Transverse colon (tissue), 4 donors: ENCODE data around the gene TRPM1. TPM values are rescaled to one million over a fixed set of nuclear protein-coding genes. Genes with fewer than 3 reads are reported as not detected.
A peak's percentile ranks its signal among the peaks of the same experiment; 100 is the strongest.

ENCODE experiments used
- DNase-seq: peaks from one replicate; pipeline ENCODE4 v3.0.0-alpha.2; 2019
- H3K27ac ChIP-seq, 4 donors: fragments of 200-600 bp; sonication (generic); 2 replicates each; pipeline ENCODE4 v1.5.1; 2016 to 2018; ENCODE audit warnings: inconsistent platforms in 4 of 4
- H3K27me3 ChIP-seq: fragments of 200-600 bp; sonication (generic); 2 replicates; pipeline ENCODE4 v1.5.1; 2017; ENCODE audit warnings: inconsistent platforms
- H3K36me3 ChIP-seq, 4 donors: fragments of 200-600 bp; sonication (generic); 2 replicates each; pipeline ENCODE4 v1.5.1; 2017 to 2019; ENCODE audit warnings: inconsistent platforms in 4 of 4
- H3K4me1 ChIP-seq, 4 donors: fragments of 200-600 bp; sonication (generic); 2 replicates each; pipeline ENCODE4 v1.5.1; 2017 to 2020; ENCODE audit warnings: inconsistent platforms in 4 of 4
- H3K4me3 ChIP-seq, 4 donors: fragments of 200-600 bp; sonication (generic); 1 replicate in 1 of 4; 2 replicates in 3 of 4; pipeline versions ENCODE4 v1.5.1 to v1.6.1; 2017 to 2019; ENCODE audit warnings: inconsistent platforms in 4 of 4
- H3K9me3 ChIP-seq, 2 donors: fragments of 200-600 bp; sonication (generic); 2 replicates each; pipeline ENCODE4 v1.5.1; 2017 to 2019; ENCODE audit warnings: inconsistent platforms in 2 of 2
- CTCF ChIP-seq, 5 experiments: fragments of 200-600 bp in 3 of 5; fragments of 450-650 bp in 2 of 5; sonication (generic) in 3 of 5; IDR thresholded peaks; 1 replicate in 2 of 5; 2 replicates in 3 of 5; pipeline ENCODE4 v1.5.1; 2016 to 2017; ENCODE audit warnings: antibody characterized with exemption in 5 of 5, inconsistent platforms in 3 of 5, mild to moderate bottlenecking in 2 of 5, moderate library complexity in 1 of 5
- EP300 ChIP-seq: sonication (generic); formaldehyde crosslinking; IDR thresholded peaks from one replicate; pipeline ENCODE4 v1.6.1; 2017; ENCODE audit warnings: antibody characterized with exemption, low read depth
- POLR2A ChIP-seq: fragments of 450-650 bp; IDR thresholded peaks from one replicate; pipeline ENCODE4 v1.6.1; 2016; ENCODE audit warnings: antibody characterized with exemption, mild to moderate bottlenecking, moderate library complexity
- POLR2AphosphoS5 ChIP-seq, 3 donors: sonication (generic); formaldehyde crosslinking; IDR thresholded peaks; one replicate each; pipeline ENCODE4 v1.6.1; 2016; ENCODE audit warnings: antibody characterized with exemption in 3 of 3
- WGBS, 2 donors: methylation state at CpG; one replicate each; pipeline ENCODE4 v1.1.5; 2018; ENCODE audit warnings: low coverage in 1 of 2; 5-methylcytosine and 5-hydroxymethylcytosine counted together
- in situ Hi-C, 4 donors: fragments of 200-750 bp; cut with MboI; loops; one replicate each; pipeline versions ENCODE4 v1.15.0 to v1.15.1; 2017; ENCODE audit warnings: low sequenced_read_pairs in 3 of 4, low pct_ligation_motif_present in 1 of 4, low pct_unique_long_range_greater_than_20kb in 1 of 4
- intact Hi-C: fragments of 100-400 bp; cut with DNase I; formaldehyde crosslinking; loops from one replicate; pipeline ENCODE4 v1.15.1; 2023; ENCODE audit warnings: low total_unique reads
- total RNA-seq, 4 donors: library from RNA; depleted of rRNA; stranded (reverse); fragments of >200 nt; gene quantifications; one replicate each; pipeline ENCODE4 v1.1.0, GENCODE V29; 2016

TRPM1 gene
- total RNA-seq, 4 donors from 2014 or later, result not detected

- intact Hi-C loops (no loop called here), in situ Hi-C loops (no loop called here)
- Histone ChIP-seq H3K36me3 (no peaks in the 10 kb centered on the region), H3K27ac (no peak overlapping the region), H3K9me3 (no peaks in the 10 kb centered on the region), H3K4me3 (no peak overlapping the region), H3K27me3 (no peaks in the 10 kb centered on the region), H3K4me1 (peaks cover 4 to 20% (median 18%) of the 10 kb centered on the region in 4 donors)
- no peak for DNase-seq
- 92% methylated on average over 2 of the region's 2 CpGs; no CpG with 5 or more reads in 1 of the 2 donors for WGBS, 2 donors
- no peak for TF ChIP-seq CTCF (IDR thresholded peaks at IDR 0.05)
- TF ChIP-seq EP300, result no peak
- TF ChIP-seq POLR2A, result no peak
- no peak for TF ChIP-seq POLR2AphosphoS5 (IDR thresholded peaks at IDR 0.05)
Measured at GRCh38 chr15:31079519-31079918, 22.0 kb downstream of the TRPM1 start.

DNA sequence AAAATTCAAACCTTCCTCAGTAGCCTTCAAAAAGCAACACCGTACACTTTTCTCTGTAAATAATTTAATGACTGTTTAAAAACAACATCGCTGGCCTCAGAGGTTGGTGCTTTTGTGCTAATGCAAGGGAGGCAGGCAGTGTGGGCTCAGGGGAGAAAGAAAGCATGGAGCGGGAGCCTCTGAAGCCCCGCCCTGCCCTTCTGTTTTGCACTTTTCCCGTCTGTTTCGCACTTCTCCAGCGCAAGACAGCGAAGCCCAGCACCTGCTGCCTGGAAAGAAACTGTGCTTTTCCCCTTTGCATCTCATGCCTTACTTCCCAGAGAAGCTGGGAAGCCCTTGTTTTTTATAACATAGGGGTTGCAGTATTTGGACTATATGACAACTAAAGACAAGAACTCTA lies 23.1 kb downstream of the TRPM1 start:
- Histone ChIP-seq H3K4me3 (no peak overlapping the region), H3K9me3 (no peaks in the 10 kb centered on the region), H3K36me3 (no peaks in the 10 kb centered on the region), H3K4me1 (peaks cover 3 to 16% (median 15%) of the 10 kb centered on the region in 4 donors), H3K27ac (no peak overlapping the region), H3K27me3 (no peaks in the 10 kb centered on the region)
- in situ Hi-C loops, result no loop called here
- intact Hi-C loops, result no loop called here
- no peak for TF ChIP-seq POLR2AphosphoS5 (IDR thresholded peaks at IDR 0.05)
- TF ChIP-seq CTCF (IDR thresholded peaks at IDR 0.05), result no peak
- no peak for TF ChIP-seq EP300
- no peak for TF ChIP-seq POLR2A
- no peak for DNase-seq
- WGBS, 2 donors, result 78 to 86% methylated on average over 2 to 8 of the region's 8 CpGs

GRCh38 chr15:31077941-31078340 lies 23.6 kb downstream of the TRPM1 start:
- in situ Hi-C loops, result no loop called here
- WGBS, 2 donors, result 85 to 90% methylated on average over 4 to 7 of the region's 7 CpGs
- intact Hi-C loops, result no loop called here

DNA sequence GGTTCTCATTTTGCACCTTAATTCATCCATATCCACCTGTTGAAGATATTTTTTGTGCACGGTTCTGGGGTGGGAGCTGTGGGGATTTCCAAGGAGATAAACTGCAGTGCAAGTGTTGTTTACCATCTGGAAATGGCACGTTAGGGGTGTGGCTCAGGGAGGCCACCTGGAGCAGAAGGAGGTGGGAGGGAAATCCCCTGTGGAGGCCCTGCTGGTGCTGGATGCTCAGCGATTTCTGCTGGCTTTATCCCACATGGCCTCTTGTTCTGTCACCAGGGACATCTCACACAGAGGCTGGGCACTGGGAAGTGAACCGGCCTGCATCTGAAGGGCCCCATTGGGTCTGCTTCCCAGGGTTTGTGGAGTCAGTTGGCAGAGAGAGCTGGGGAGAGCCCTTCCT lies 24.3 kb downstream of the TRPM1 start:
- WGBS, 2 donors, result 31 to 34% methylated on average over 2 to 3 of the region's 4 CpGs
- Histone ChIP-seq H3K36me3 (no peaks in the 10 kb centered on the region), H3K9me3 (no peaks in the 10 kb centered on the region), H3K27me3 (no peaks in the 10 kb centered on the region), H3K4me3 (no peak overlapping the region), H3K4me1 (peaks cover 0 to 6% (median 4%) of the 10 kb centered on the region in 4 donors), H3K27ac (no peak overlapping the region)
- peak; percentile 23 for DNase-seq
- intact Hi-C loops (no loop called here), in situ Hi-C loops (no loop called here)
- TF ChIP-seq CTCF (IDR thresholded peaks at IDR 0.05), result no peak
- no peak for TF ChIP-seq EP300
- TF ChIP-seq POLR2A, result no peak
- TF ChIP-seq POLR2AphosphoS5 (IDR thresholded peaks at IDR 0.05), result no peak

More at GRCh38 chr15:31077941-31078340, 23.6 kb downstream of the TRPM1 start:
- Histone ChIP-seq H3K27ac (no peak overlapping the region), H3K4me1 (peaks cover 0 to 11% (median 9%) of the 10 kb centered on the region in 4 donors), H3K9me3 (no peaks in the 10 kb centered on the region), H3K27me3 (no peaks in the 10 kb centered on the region), H3K36me3 (no peaks in the 10 kb centered on the region), H3K4me3 (no peak overlapping the region)
- TF ChIP-seq POLR2A, result no peak
- no peak for TF ChIP-seq CTCF (IDR thresholded peaks at IDR 0.05)
- TF ChIP-seq EP300, result no peak
- no peak for TF ChIP-seq POLR2AphosphoS5 (IDR thresholded peaks at IDR 0.05)
- DNase-seq, result no peak
